Lung microvascular endothelial cell (primary cell): ENCODE measurements around the gene NCAPH2. TPM values are rescaled to one million over a fixed set of nuclear protein-coding genes. Genes with fewer than 3 reads are reported as not detected.

Experiments used
- DNase-seq, 2 donors: peaks; one replicate each; pipeline versions ENCODE4 v3.0.0 to v3.0.0-alpha.2; 2010; ENCODE audit warnings: low read depth in 2 of 2
- total RNA-seq: library from RNA; depleted of rRNA; stranded (reverse); fragments of >200 nt; gene quantifications from 2 replicates; pipeline ENCODE4 v1.2.1, GENCODE V29; 2014

NCAPH2 gene
- total RNA-seq, 1 donor from 2014 or later: 14.5 TPM

GRCh38 chr22:50474710-50475651 lies 33.0 kb upstream of the NCAPH2 start, which contains the start of gene SBF1:
Gene SBF1, minus strand, starts transcription at chr22:50475035. Its CDS starts 195 bp downstream, at chr22:50474840.
- DNase-seq: peak; percentile 91 to 94

DNA sequence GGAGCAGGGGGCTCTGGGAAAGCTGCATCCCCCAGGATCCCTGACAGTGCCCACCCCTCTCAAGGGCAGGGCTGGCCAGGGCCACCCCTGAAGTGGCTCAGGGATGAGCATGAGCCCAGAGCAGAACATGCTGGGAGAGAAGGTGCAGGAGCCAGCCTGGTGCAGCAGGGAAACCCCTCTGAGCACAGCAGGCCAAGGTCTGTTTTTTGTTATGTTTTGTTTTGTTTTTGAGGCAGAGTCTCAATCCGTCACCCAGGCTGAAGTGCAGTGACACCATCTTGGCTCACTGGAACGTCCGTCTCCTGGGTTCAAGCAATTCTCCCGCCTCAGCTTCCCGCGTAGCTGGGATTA lies 32.4 kb upstream of the NCAPH2 start:
- no peak for DNase-seq

GRCh38 chr22:50476868-50477267 lies 31.2 kb upstream of the NCAPH2 start:
- DNase-seq: no peak

DNA sequence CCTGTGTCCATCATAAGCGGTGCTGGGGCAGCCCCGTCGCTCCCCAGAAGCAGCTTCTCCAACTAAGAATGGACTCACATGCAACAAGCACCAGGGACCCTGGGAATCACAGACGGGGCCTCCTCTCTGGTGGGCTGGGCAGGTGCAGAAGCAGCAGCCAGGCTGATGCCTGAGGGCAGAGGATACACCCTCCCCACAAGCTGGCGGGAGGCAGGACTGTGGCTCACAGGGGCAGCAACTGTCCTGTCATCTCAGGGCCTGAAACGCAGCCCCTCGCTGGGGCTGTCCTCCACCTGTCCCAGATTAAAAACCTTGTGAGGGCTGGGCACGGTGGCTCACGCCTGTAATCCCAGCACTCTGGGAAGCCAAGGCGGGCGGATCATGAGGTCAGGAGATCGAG lies 30.1 kb upstream of the NCAPH2 start:
- no peak for DNase-seq

GRCh38 chr22:50479721-50480120 lies 28.3 kb upstream of the NCAPH2 start:
- no peak for DNase-seq

GRCh38 chr22:50481045-50481439 lies 27.0 kb upstream of the NCAPH2 start:
- no peak for DNase-seq

- peak in 1 of 2 donors; percentile 31 for DNase-seq
Measured at GRCh38 chr22:50481440-50482106, 26.5 kb upstream of the NCAPH2 start, which contains the start of gene ADM2. Gene ADM2, plus strand, starts transcription at chr22:50481543. Its CDS starts 305 bp downstream, at chr22:50481848.

DNA sequence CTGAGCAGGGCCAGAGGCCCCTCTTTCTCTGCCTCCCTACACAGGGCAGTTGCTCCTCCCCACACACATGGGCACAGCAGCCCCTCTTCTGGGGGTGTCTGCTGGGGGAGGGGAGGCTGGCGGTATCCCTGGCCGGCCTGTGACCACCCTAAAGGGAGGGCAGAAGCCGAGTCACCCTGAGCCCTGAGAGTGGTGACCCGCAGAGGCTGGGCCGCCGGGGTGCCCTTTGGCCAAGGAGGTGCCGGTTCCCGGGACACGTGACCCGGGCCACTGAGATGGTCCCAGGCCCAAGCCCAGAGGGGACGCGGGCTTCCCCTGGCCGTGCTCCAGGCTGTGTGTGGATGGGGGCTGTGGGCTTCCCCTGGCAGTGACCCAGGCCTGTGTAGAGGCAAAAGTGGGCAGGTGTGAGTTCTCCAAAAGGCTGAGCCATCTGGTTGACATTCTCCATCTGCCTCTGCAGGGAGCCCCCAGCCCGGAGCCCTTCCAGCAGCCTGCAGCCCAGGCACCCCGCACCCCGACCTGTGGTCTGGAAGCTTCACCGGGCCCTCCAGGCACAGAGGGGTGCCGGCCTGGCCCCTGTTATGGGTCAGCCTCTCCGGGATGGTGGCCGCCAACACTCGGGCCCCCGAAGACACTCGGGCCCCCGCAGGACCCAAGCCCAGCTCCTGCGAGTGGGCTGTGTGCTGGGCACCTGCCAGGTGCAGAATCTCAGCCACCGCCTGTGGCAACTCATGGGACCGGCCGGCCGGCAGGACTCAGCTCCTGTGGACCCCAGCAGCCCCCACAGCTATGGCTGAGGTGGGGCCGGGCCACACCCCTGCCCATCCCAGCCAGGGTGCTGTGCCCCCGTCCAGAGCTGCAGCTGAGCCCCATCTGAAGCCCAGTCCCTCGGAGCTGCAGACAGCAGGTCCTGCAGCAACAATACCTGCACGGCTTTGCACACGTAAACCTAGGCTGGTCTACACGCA lies 25.6 kb upstream of the NCAPH2 start:
- peak in 1 of 2 donors; percentile 23 for DNase-seq

DNA sequence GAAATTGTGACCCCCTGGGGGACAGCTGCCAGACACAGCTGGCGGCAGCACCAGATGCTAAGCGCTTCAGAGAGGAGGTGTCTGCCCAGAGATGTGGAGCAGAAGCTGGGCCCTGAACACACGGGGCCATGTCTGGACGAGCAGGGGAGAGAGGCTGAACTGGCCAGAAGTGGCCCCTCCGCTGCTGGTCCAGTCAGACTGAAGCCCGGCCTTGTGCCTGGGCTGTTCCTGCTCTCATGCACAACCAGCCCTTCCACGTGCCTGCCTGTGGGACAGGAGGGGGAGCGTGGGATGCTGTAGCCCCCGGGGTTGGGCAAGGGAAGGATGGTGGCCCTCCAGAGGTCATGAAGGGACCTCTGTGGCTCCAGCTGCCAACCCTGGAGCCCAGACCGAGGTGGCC lies 24.9 kb upstream of the NCAPH2 start:
- no peak for DNase-seq

- DNase-seq: no peak
Measured at GRCh38 chr22:50483556-50483955, 24.5 kb upstream of the NCAPH2 start.

GRCh38 chr22:50483977-50484853 lies 23.8 kb upstream of the NCAPH2 start:
- DNase-seq: no peak

- DNase-seq: no peak
Measured at GRCh38 chr22:50485221-50486131, 22.5 kb upstream of the NCAPH2 start.

DNA sequence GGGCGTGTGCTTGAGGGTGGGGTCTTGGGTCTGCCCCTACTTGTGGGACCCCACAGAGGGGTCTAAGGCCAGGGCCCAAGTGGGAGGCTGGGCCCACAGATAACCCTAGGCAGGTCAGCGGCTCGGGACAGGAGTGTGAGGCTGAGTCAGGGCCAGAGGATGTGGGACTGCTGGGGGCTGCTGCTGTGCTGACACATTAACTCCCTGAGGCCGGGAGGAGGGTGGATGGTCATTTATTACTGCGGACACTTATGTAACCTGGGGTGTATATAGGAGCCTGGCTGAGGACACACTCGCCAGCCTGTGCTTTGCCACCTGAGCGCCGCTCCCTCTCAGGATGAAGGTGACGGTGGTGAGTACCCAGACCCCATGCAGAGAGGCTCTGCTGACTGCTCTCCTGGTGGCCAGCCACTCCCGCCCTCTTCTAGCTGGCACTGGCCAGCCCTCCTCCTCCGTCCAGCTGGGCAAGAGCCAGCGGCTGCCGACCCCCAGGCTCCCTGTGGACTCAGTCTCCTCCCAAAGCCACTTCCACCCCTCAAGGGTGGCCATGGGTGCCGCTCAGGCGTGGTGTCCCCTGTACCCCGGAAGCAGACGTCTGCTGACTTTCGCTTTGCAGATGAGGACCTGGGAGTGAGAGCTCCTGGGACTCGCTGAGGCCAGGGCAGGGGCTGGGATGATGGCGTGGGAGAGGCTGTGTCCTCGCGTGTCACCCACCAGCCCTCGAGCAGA lies 21.3 kb upstream of the NCAPH2 start, which contains the start of gene MIOX:
MIOX (plus strand) TSS at position 299 of the 729 bp plus-strand sequence; CDS start at position 338, 39 bp downstream.
- no peak for DNase-seq

DNA sequence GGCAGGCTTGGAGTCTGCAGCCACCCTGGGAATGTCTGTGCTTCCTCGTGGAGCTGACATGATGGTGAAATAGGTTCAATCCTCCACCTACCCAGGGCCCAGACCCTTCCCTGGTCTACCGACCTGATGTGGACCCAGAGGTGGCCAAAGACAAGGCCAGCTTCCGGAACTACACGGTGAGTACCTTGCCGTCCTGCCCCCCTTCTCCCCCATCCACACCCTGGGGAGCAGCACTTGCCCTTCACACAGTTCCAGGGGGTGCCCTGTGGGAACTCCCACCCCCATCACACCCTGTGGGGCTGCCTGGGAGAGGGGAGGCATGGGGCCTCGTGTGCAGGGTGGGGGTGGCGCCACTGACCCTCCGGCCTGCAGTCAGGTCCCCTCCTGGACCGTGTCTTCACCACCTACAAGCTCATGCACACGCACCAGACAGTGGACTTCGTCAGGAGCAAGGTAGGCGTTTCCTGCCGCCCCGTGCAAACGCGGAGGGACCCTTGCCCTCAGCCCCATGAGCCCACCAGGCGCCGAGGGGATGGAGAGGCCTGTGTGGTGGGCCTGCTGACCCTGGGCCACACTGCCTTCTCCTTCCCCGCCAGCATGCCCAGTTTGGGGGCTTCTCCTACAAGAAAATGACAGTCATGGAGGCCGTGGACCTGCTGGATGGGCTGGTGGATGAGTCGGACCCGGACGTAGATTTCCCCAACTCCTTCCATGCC lies 20.6 kb upstream of the NCAPH2 start:
- DNase-seq: no peak

DNA sequence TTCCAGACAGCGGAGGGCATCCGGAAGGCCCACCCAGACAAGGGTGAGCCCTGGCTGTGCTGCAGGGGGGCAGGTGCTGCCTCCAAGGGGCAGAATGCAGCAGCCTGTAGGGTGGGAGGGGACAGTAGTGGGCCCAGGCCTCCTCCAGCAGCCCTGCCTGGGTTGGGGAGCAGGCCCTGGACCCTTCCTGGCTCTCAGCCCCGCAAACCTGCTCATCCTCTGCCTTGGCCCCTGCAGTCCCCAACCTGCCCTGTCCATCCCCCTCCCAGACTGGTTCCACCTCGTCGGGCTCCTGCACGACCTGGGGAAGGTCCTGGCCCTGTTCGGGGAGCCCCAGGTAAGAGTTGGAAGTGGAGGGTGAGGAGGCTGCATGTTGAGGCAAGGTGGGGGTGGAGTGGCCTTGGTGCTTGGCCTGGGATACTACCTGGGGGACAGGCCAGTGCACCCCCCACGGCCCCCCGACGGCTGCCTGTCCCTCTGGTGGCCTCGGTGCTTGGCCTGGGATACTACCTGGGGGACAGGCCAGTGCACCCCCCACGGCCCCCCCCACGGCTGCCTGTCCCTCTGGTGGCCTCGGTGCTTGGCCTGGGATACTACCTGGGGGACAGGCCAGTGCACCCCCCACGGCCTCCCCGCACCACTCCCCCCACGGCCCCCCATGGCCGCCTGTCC lies 19.9 kb upstream of the NCAPH2 start:
- no peak for DNase-seq

GRCh38 chr22:50488886-50489285 lies 19.1 kb upstream of the NCAPH2 start:
- DNase-seq: no peak
